HepG2 (cell line): ENCODE measurements around the gene GFRA1. TPM values are rescaled to one million over a fixed set of nuclear protein-coding genes. Genes with fewer than 3 reads are reported as not detected.

Source experiments
- ATAC-seq: fragments of 200-7000 bp; cut with Tn5 transposase; 3 replicates; pipeline ENCODE4 v1.9.1; 2020; ENCODE audit warnings: mild to moderate bottlenecking, moderate library complexity
- BruUV-seq: library from RNA; stranded (reverse); fragments of 400-500 nt; replicated peaks from 2 replicates; lab custom pipeline; 2021; lab: Mats Ljungman, UMichigan
- CTCF ChIA-PET: fragments of 300-600 bp; formaldehyde crosslinking; extraction: SDS; loops from one replicate; lab custom pipeline; 2021; ENCODE audit warnings: low total read pairs, inconsistent platforms, low intra/inter-chr PET ratio; lab: Yijun Ruan, JAX
- POLR2A ChIA-PET: fragments of 350-600 bp; sonication (Branson Sonifier 250); formaldehyde crosslinking; loops from one replicate; lab custom pipeline; 2020; ENCODE audit warnings: antibody characterized with exemption, inconsistent platforms; lab: Yijun Ruan, JAX
- DNase-seq: peaks from one replicate; pipeline ENCODE4 v3.0.0-alpha.2; 2015; ENCODE audit warnings: low spot score
- FAIRE-seq: peaks from 3 replicates; lab custom pipeline; 2011; peaks lifted over from hg19 to GRCh38; lab: Jason Lieb, UNC
- H2AFZ ChIP-seq: one replicate; pipeline ENCODE4 v1.6.1; 2011; ENCODE audit warnings: low read length, inconsistent platforms
- H3K27ac ChIP-seq: fragments of 300-600 bp; 3 replicates; pipeline ENCODE4 v1.8.0; 2011; ENCODE audit warnings: mixed run types, mild to moderate bottlenecking, mixed read lengths, low read length, inconsistent platforms; ENCODE audit not compliant: insufficient read depth; ENCODE audit errors: extremely low read length
- H3K27me3 ChIP-seq, 2 experiments: fragments of 200-600 bp in 1 of 2; 2 replicates in 1 of 2; 3 replicates in 1 of 2; pipeline versions ENCODE4 v1.6.0 to v1.8.0; 2011; ENCODE audit warnings: low read length in 2 of 2, mild to moderate bottlenecking in 2 of 2, moderate library complexity in 2 of 2, inconsistent platforms in 1 of 2; ENCODE audit not compliant: insufficient read depth in 2 of 2, control insufficient read depth in 1 of 2
- H3K36me3 ChIP-seq, 2 experiments: fragments of 200-600 bp in 1 of 2; replicated peaks in 1 of 2; 2 replicates in 1 of 2; 3 replicates in 1 of 2; pipeline versions ENCODE4 v1.5.1 to v1.8.0; 2011; ENCODE audit warnings: low read length in 2 of 2, inconsistent platforms in 1 of 2; ENCODE audit not compliant: insufficient read depth in 2 of 2, control insufficient read depth in 1 of 2
- H3K4me1 ChIP-seq: 2 replicates; pipeline ENCODE4 v1.5.1; 2012; ENCODE audit warnings: low read length, inconsistent platforms; ENCODE audit not compliant: insufficient read depth
- H3K4me2 ChIP-seq: 2 replicates; pipeline ENCODE4 v1.6.0; 2011; ENCODE audit warnings: low read depth, low read length, inconsistent platforms
- H3K4me3 ChIP-seq, 3 experiments: fragments of 200-600 bp in 1 of 3; sonication (generic), shearing (Covaris generic) in 1 of 3; replicated peaks in 1 of 3; 2 replicates each; pipeline ENCODE4 v1.5.1; 2011 to 2016; ENCODE audit warnings: low read length in 3 of 3, inconsistent platforms in 2 of 3, low read depth in 2 of 3, mild to moderate bottlenecking in 2 of 3, control low read depth in 1 of 3, mixed read lengths in 1 of 3; ENCODE audit not compliant: insufficient read depth in 1 of 3
- H3K79me2 ChIP-seq: one replicate; pipeline ENCODE4 v1.6.1; 2011; ENCODE audit warnings: low read length, inconsistent platforms; ENCODE audit not compliant: insufficient read depth
- H3K9ac ChIP-seq: 2 replicates; pipeline ENCODE4 v1.6.0; 2011; ENCODE audit warnings: mild to moderate bottlenecking, low read depth, low read length, inconsistent platforms; ENCODE audit not compliant: insufficient read depth
- H3K9me3 ChIP-seq: 2 replicates; pipeline ENCODE4 v1.5.1; 2012; ENCODE audit warnings: mild to moderate bottlenecking, low read length
- H4K20me1 ChIP-seq: 2 replicates; pipeline ENCODE4 v1.6.0; 2011; ENCODE audit warnings: inconsistent platforms, mild to moderate bottlenecking, low read length, moderate library complexity; ENCODE audit not compliant: insufficient read depth
- IKZF1 ChIP-seq: fragments of 450-650 bp; IDR thresholded peaks from 2 replicates; pipeline ENCODE4 v1.7.1; 2016
- MED13 ChIP-seq: sonication (generic); formaldehyde crosslinking; IDR thresholded peaks from 2 replicates; pipeline ENCODE4 v1.5.0; 2020; ENCODE audit warnings: missing genetic modification reagents
- MXD4 ChIP-seq: IDR thresholded peaks from 2 replicates; pipeline ENCODE4 v1.6.1; 2016; ENCODE audit warnings: mild to moderate bottlenecking, missing biosample characterization, missing genetic modification reagents
- TSC22D2 ChIP-seq: sonication (generic); formaldehyde crosslinking; IDR thresholded peaks from 2 replicates; pipeline ENCODE4 v1.5.1; 2020; ENCODE audit warnings: missing genetic modification reagents, mild to moderate bottlenecking, borderline replicate concordance
- YEATS2 ChIP-seq: sonication (generic); formaldehyde crosslinking; IDR thresholded peaks from 2 replicates; pipeline ENCODE4 v1.4.0; 2020; ENCODE audit warnings: missing genetic modification reagents, borderline replicate concordance
- ZBTB20 ChIP-seq: sonication (generic); formaldehyde crosslinking; IDR thresholded peaks from 2 replicates; pipeline ENCODE4 v1.8.1; 2023; ENCODE audit warnings: missing genetic modification reagents, low read depth, mild to moderate bottlenecking, borderline replicate concordance
- ZC3H13 ChIP-seq: sonication (generic); formaldehyde crosslinking; IDR thresholded peaks from 2 replicates; pipeline ENCODE4 v1.8.1; 2023; ENCODE audit warnings: mild to moderate bottlenecking, missing genetic modification reagents, moderate library complexity
- ZNF34 ChIP-seq: sonication (generic); formaldehyde crosslinking; IDR thresholded peaks from 2 replicates; pipeline ENCODE4 v1.4.0; 2020; ENCODE audit warnings: mild to moderate bottlenecking, missing genetic modification reagents, borderline replicate concordance
- ZNF749 ChIP-seq: sonication (generic); formaldehyde crosslinking; IDR thresholded peaks from 2 replicates; pipeline ENCODE4 v1.8.0; 2022; ENCODE audit warnings: mild to moderate bottlenecking, missing genetic modification reagents, moderate library complexity, borderline replicate concordance
- WGBS: methylation state at CpG from one replicate; pipeline ENCODE4 v1.1.6; 2017; ENCODE audit warnings: low lambda C conversion rate; 5-methylcytosine and 5-hydroxymethylcytosine counted together
- in situ Hi-C: cut with HindIII; loops from 2 replicates; pipeline ENCODE4 v1.10.0; 2017; ENCODE audit warnings: low pct_unique_long_range_greater_than_20kb; ENCODE audit not compliant: extremely low pct_ligation_motif_present
- intact Hi-C: fragments of 100-400 bp; cut with micrococcal nuclease; formaldehyde crosslinking; loops from one replicate; pipeline ENCODE4 v1.10.0; 2022; ENCODE audit not compliant: unreplicated experiment
- polyA plus RNA-seq, 8 experiments: library from polyadenylated mRNA; depleted of rRNA in 3 of 8; stranded (reverse) in 7 of 8; unstranded in 1 of 8; fragments of >200 nt; fragmentation: Illumina TruSeq in 4 of 8; extraction: Trizol in 4 of 8; gene quantifications; 2 replicates each; pipeline versions ENCODE4 v1.2.1 to v1.2.3, GENCODE V29; 2011 to 2016; ENCODE audit warnings: low read depth in 4 of 8, missing spikeins in 1 of 8, mixed read lengths in 1 of 8; ENCODE audit not compliant: insufficient read depth in 1 of 8
- total RNA-seq, 5 experiments: library from RNA; depleted of rRNA; stranded (reverse); fragments of >200 nt; fragmentation: Illumina TruSeq; extraction: Trizol; gene quantifications; 2 replicates each; pipeline ENCODE4 v1.2.3, GENCODE V29; 2016; ENCODE audit warnings: low read depth in 1 of 5
- TF ChIP-seq, protein P1 (sequence below): fragments of 450-650 bp; IDR thresholded peaks from 2 replicates; pipeline ENCODE4 v1.6.1; 2017
- TF ChIP-seq, protein P2 (sequence below): sonication (generic); formaldehyde crosslinking; IDR thresholded peaks from 2 replicates; pipeline ENCODE4 v1.4.0; 2020; ENCODE audit warnings: mild to moderate bottlenecking, missing genetic modification reagents
- TF ChIP-seq, protein P3 (sequence below), 2 experiments: fragments of 450-650 bp in 1 of 2; sonication (generic) in 1 of 2; formaldehyde crosslinking; IDR thresholded peaks; 2 replicates each; pipeline versions ENCODE4 v1.5.0 to v1.8.0; 2020 to 2022; ENCODE audit warnings: mild to moderate bottlenecking in 1 of 2, missing genetic modification reagents in 1 of 2

GFRA1 gene
- total and polyA plus RNA-seq, 2 of the 13 experiments (the other 11 are each of a cell fraction or from before 2014, with no cell fraction given) = not detected

DNA sequence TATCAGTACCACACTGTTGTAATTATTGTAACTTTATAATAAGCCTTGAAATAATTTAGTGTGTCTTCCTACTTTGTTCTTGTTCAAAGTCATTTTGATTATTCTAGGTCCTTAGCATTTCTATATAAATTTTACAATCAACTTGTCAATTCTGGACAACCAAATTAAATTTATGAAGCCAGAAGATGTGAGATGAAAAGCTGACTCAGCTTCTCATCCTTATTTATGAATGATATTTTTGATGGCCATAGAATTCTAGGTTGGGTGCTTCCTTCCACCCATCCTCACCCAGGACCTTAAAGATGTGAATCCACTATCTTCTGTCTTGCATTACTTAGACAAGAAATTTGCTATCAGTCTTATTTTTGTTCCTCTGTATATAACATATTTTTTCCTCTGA is 261.1 kb downstream of the GFRA1 start (continued):
- TF ChIP-seq, protein P1, sequence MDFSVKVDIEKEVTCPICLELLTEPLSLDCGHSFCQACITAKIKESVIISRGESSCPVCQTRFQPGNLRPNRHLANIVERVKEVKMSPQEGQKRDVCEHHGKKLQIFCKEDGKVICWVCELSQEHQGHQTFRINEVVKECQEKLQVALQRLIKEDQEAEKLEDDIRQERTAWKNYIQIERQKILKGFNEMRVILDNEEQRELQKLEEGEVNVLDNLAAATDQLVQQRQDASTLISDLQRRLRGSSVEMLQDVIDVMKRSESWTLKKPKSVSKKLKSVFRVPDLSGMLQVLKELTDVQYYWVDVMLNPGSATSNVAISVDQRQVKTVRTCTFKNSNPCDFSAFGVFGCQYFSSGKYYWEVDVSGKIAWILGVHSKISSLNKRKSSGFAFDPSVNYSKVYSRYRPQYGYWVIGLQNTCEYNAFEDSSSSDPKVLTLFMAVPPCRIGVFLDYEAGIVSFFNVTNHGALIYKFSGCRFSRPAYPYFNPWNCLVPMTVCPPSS = no peak

DNA sequence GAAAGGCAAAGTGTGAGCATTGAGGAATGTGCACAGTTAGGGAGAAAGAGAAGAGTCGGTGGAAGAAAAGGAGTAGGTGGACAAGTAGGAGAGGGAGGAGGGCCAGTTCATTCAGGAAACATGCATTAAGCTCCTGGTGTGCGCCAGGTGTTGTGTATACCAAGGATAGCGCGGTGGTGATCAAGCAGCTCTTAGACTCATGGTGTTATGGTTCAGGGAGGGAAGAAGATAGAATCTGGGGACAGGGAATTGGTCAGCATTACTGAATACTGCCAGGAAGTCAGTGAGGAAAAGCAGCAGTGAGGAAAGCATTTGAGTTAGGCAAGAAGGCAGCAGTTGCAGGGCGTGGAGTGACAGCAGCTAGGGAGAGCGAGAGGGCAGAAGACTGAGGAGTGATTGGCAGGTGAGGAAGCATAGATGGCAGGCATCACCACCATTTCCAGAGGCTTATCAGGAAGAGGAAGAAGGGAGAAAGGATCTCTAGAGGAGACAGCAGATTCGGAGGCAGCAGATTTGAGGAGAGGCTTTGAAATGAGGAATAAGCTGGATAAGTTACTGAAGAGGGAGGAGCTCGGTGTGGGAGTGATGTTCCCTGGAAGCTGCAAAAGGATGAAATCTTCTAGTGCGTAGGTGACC is 265.6 kb downstream of the GFRA1 start:
- Histone ChIP-seq H3K36me3 (no peaks in the 10 kb centered on the region), H3K9me3 (no peaks in the 10 kb centered on the region), H2AFZ (no peak overlapping the region), H3K4me2 (no peak overlapping the region), H3K4me1 (no peaks in the 10 kb centered on the region), H3K79me2 (no peaks in the 10 kb centered on the region), H3K27ac (no peak overlapping the region), H3K9ac (no peak overlapping the region), H4K20me1 (no peaks in the 10 kb centered on the region), H3K4me3 (no peak overlapping the region), H3K27me3 (no peaks in the 10 kb centered on the region)
- intact Hi-C loops (no loop called here), in situ Hi-C loops (no loop called here)
- ChIA-PET CTCF (no interaction called here), POLR2A (no interaction called here)
- ATAC-seq = no peak
- DNase-seq = no peak
- TF ChIP-seq ZNF749 = no peak
- TF ChIP-seq ZBTB20 (CRISPR knock-in tag) = no peak
- TF ChIP-seq, protein P2, sequence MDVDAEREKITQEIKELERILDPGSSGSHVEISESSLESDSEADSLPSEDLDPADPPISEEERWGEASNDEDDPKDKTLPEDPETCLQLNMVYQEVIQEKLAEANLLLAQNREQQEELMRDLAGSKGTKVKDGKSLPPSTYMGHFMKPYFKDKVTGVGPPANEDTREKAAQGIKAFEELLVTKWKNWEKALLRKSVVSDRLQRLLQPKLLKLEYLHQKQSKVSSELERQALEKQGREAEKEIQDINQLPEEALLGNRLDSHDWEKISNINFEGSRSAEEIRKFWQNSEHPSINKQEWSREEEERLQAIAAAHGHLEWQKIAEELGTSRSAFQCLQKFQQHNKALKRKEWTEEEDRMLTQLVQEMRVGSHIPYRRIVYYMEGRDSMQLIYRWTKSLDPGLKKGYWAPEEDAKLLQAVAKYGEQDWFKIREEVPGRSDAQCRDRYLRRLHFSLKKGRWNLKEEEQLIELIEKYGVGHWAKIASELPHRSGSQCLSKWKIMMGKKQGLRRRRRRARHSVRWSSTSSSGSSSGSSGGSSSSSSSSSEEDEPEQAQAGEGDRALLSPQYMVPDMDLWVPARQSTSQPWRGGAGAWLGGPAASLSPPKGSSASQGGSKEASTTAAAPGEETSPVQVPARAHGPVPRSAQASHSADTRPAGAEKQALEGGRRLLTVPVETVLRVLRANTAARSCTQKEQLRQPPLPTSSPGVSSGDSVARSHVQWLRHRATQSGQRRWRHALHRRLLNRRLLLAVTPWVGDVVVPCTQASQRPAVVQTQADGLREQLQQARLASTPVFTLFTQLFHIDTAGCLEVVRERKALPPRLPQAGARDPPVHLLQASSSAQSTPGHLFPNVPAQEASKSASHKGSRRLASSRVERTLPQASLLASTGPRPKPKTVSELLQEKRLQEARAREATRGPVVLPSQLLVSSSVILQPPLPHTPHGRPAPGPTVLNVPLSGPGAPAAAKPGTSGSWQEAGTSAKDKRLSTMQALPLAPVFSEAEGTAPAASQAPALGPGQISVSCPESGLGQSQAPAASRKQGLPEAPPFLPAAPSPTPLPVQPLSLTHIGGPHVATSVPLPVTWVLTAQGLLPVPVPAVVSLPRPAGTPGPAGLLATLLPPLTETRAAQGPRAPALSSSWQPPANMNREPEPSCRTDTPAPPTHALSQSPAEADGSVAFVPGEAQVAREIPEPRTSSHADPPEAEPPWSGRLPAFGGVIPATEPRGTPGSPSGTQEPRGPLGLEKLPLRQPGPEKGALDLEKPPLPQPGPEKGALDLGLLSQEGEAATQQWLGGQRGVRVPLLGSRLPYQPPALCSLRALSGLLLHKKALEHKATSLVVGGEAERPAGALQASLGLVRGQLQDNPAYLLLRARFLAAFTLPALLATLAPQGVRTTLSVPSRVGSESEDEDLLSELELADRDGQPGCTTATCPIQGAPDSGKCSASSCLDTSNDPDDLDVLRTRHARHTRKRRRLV = no peak
- no peak for TF ChIP-seq YEATS2
- no peak for TF ChIP-seq IKZF1
- TF ChIP-seq TSC22D2 (CRISPR knock-in tag) = no peak
- TF ChIP-seq MXD4 (CRISPR knock-in tag) = no peak
- no peak for TF ChIP-seq ZNF34 (CRISPR knock-in tag)
- TF ChIP-seq ZC3H13 (CRISPR knock-in tag) = no peak
- TF ChIP-seq MED13 (CRISPR knock-in tag) = no peak
- TF ChIP-seq, protein P3, sequence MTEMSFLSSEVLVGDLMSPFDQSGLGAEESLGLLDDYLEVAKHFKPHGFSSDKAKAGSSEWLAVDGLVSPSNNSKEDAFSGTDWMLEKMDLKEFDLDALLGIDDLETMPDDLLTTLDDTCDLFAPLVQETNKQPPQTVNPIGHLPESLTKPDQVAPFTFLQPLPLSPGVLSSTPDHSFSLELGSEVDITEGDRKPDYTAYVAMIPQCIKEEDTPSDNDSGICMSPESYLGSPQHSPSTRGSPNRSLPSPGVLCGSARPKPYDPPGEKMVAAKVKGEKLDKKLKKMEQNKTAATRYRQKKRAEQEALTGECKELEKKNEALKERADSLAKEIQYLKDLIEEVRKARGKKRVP (CRISPR knock-in tag; IDR thresholded peaks at IDR 0.05) = no peak
- FAIRE-seq = no peak
- 17% methylated on average over 9 of the region's 9 CpGs for WGBS
- BruUV-seq = no TSS peak
